HCT116 (cell line): ENCODE measurements around the gene LAMC2. TPM values are rescaled to one million over a fixed set of nuclear protein-coding genes. Genes with fewer than 3 reads are reported as not detected.

Experiments
- ATAC-seq: fragments of 200-7000 bp; cut with Tn5 transposase; 2 replicates; pipeline ENCODE4 v1.9.1; 2020; ENCODE audit warnings: mild to moderate bottlenecking, moderate library complexity
- BruUV-seq: library from RNA; stranded (reverse); fragments of 400-500 nt; replicated peaks from 2 replicates; lab custom pipeline; 2021; lab: Mats Ljungman, UMichigan
- CTCF ChIA-PET: fragments of 300-600 bp; sonication (Branson Sonifier 250); formaldehyde crosslinking; loops from one replicate; lab custom pipeline; 2021; ENCODE audit warnings: antibody characterized with exemption; lab: Charles Lee
- POLR2A ChIA-PET: fragments of 300-600, 350-600 bp; sonication (Branson Sonifier 250); formaldehyde crosslinking; loops from one replicate; lab custom pipeline; 2021; ENCODE audit warnings: antibody characterized with exemption; lab: Charles Lee
- RAD21 ChIA-PET, 2 experiments: fragments of 300-600 bp; sonication (Branson Sonifier 250); formaldehyde crosslinking; loops; one replicate each; lab custom pipeline; 2023; ENCODE audit warnings: low total read pairs in 2 of 2; ENCODE audit not compliant: uncharacterized antibody in 2 of 2, unreplicated experiment in 2 of 2, low non-redundant PET in 1 of 2; lab: Charles Lee
- DNase-seq: peaks from one replicate; pipeline ENCODE4 v3.0.0-alpha.2; 2010; ENCODE audit warnings: low read depth, low spot score
- H2AFZ ChIP-seq: fragments of 200-600 bp; shearing (Covaris generic), sonication (generic); 2 replicates; pipeline ENCODE4 v1.6.1; 2017; ENCODE audit warnings: low read depth, mixed run types, mixed read lengths, antibody characterized with exemption, low read length; ENCODE audit not compliant: poor library complexity, severe bottlenecking
- H3K27ac ChIP-seq: 2 replicates; pipeline ENCODE4 v1.5.1; 2012; ENCODE audit warnings: low read depth, low read length
- H3K27me3 ChIP-seq: fragments of 200-600 bp; sonication (generic); 2 replicates; pipeline ENCODE4 v1.6.1; 2016; ENCODE audit warnings: mixed run types, low read length, mixed read lengths; ENCODE audit not compliant: insufficient read depth
- H3K36me3 ChIP-seq, 2 experiments: fragments of 200-500 bp in 1 of 2; fragments of 200-600 bp in 1 of 2; sonication (Bioruptor generic) in 1 of 2; sonication (generic) in 1 of 2; 2 replicates each; pipeline versions ENCODE4 v1.5.1 to v1.6.1; 2014 to 2016; ENCODE audit warnings: low read length in 2 of 2, inconsistent platforms in 1 of 2, mixed read lengths in 1 of 2, mixed run types in 1 of 2; ENCODE audit not compliant: insufficient read depth in 2 of 2, control insufficient read depth in 1 of 2
- H3K4me1 ChIP-seq, 2 experiments: fragments of 200-600 bp in 1 of 2; sonication (generic) in 1 of 2; 2 replicates each; pipeline versions ENCODE4 v1.5.1 to v1.6.1; 2012 to 2017; ENCODE audit warnings: low read length in 2 of 2, inconsistent platforms in 1 of 2, mild to moderate bottlenecking in 1 of 2, mixed read lengths in 1 of 2, mixed run types in 1 of 2, moderate library complexity in 1 of 2; ENCODE audit not compliant: insufficient read depth in 2 of 2, control insufficient read depth in 1 of 2
- H3K4me2 ChIP-seq: fragments of 200-600 bp; sonication (generic); 2 replicates; pipeline ENCODE4 v1.6.1; 2017; ENCODE audit warnings: mixed run types, low read length, mixed read lengths
- H3K4me3 ChIP-seq, 2 experiments: fragments of 200-600 bp in 1 of 2; sonication (generic) in 1 of 2; replicated peaks in 1 of 2; 2 replicates each; pipeline ENCODE4 v1.5.1; 2011 to 2016; ENCODE audit warnings: low read length in 2 of 2, control low read depth in 1 of 2, low read depth in 1 of 2, mild to moderate bottlenecking in 1 of 2, mixed read lengths in 1 of 2, mixed run types in 1 of 2
- H3K79me2 ChIP-seq: fragments of 200-600 bp; sonication (generic); 2 replicates; pipeline ENCODE4 v1.6.1; 2017; ENCODE audit warnings: mild to moderate bottlenecking, mixed run types, low read length, moderate library complexity, mixed read lengths; ENCODE audit not compliant: insufficient read depth
- H3K9ac ChIP-seq: fragments of 200-600 bp; sonication (generic); 2 replicates; pipeline ENCODE4 v1.6.1; 2016; ENCODE audit warnings: low read length, mixed read lengths
- H3K9me2 ChIP-seq: fragments of 200-600 bp; sonication (generic), shearing (Covaris generic); 2 replicates; pipeline ENCODE4 v1.6.1; 2017; ENCODE audit warnings: mixed run types, mild to moderate bottlenecking, moderate library complexity; ENCODE audit not compliant: insufficient read depth
- H3K9me3 ChIP-seq, 2 experiments: fragments of 200-500 bp in 1 of 2; fragments of 200-600 bp in 1 of 2; sonication (Bioruptor generic) in 1 of 2; sonication (generic) in 1 of 2; 2 replicates each; pipeline ENCODE4 v1.6.1; 2014 to 2017; ENCODE audit warnings: low read length in 2 of 2, mixed read lengths in 2 of 2, inconsistent platforms in 1 of 2, low read depth in 1 of 2, mild to moderate bottlenecking in 1 of 2, mixed run types in 1 of 2, moderate library complexity in 1 of 2; ENCODE audit not compliant: control insufficient read depth in 1 of 2, insufficient read depth in 1 of 2
- H4K20me1 ChIP-seq: fragments of 200-600 bp; sonication (generic), shearing (Covaris generic); 2 replicates; pipeline ENCODE4 v1.6.1; 2017; ENCODE audit warnings: mixed run types, mild to moderate bottlenecking, moderate library complexity; ENCODE audit not compliant: insufficient read depth
- CBX3 ChIP-seq: IDR thresholded peaks from 2 replicates; pipeline ENCODE4 v1.6.1; 2012; ENCODE audit warnings: low read depth
- EGR1 ChIP-seq: IDR thresholded peaks from 2 replicates; pipeline ENCODE4 v1.6.1; 2012; ENCODE audit warnings: low read depth
- FOSL1 ChIP-seq: IDR thresholded peaks from 2 replicates; pipeline ENCODE4 v1.6.1; 2012; ENCODE audit warnings: low read depth
- SP1 ChIP-seq: IDR thresholded peaks from 2 replicates; pipeline ENCODE4 v1.6.1; 2012; ENCODE audit warnings: low read depth
- TCF7L2 ChIP-seq: IDR thresholded peaks from 2 replicates; pipeline ENCODE4 v1.7.0; 2011; ENCODE audit warnings: borderline replicate concordance, inconsistent platforms; ENCODE audit not compliant: insufficient read depth, insufficient read length; ENCODE audit errors: extremely low read depth
- YY1 ChIP-seq: IDR thresholded peaks from 2 replicates; pipeline ENCODE4 v1.6.1; 2011; ENCODE audit warnings: low read length, low read depth, moderate library complexity, mild to moderate bottlenecking; ENCODE audit not compliant: insufficient replicate concordance; ENCODE audit errors: extremely low read depth
- ZBTB33 ChIP-seq: IDR thresholded peaks from 2 replicates; pipeline ENCODE4 v1.6.1; 2011; ENCODE audit warnings: mild to moderate bottlenecking, low read length, moderate library complexity; ENCODE audit not compliant: insufficient replicate concordance; ENCODE audit errors: extremely low read depth
- ZFX ChIP-seq: fragments of 450-650 bp; IDR thresholded peaks from 2 replicates; pipeline ENCODE4 v1.6.1; 2017
- intact Hi-C: fragments of 100-400 bp; cut with micrococcal nuclease; formaldehyde crosslinking; loops from 2 replicates; pipeline ENCODE4 v1.10.0; 2022
- total RNA-seq: library from RNA; stranded (reverse); gene quantifications from one replicate; pipeline ENCODE4 v1.2.1, GENCODE V29; 2021; ENCODE audit not compliant: unreplicated experiment
- TF ChIP-seq, protein P1 (sequence below), 3 experiments: fragments of 200-600 bp in 1 of 3; sonication (generic) in 1 of 3; IDR thresholded peaks in 2 of 3; conservative IDR thresholded peaks in 1 of 3; 2 replicates each; pipeline ENCODE4 v1.5.1; 2012 to 2017; ENCODE audit warnings: low read depth in 2 of 3, low read length in 2 of 3, antibody characterized with exemption in 1 of 3, borderline replicate concordance in 1 of 3, control low read depth in 1 of 3, mild to moderate bottlenecking in 1 of 3, mixed read lengths in 1 of 3, mixed run types in 1 of 3, moderate library complexity in 1 of 3; ENCODE audit not compliant: insufficient read depth in 1 of 3

The LAMC2 gene
- total RNA-seq, 1 experiment from 2014 or later, result 22.2 TPM

DNA sequence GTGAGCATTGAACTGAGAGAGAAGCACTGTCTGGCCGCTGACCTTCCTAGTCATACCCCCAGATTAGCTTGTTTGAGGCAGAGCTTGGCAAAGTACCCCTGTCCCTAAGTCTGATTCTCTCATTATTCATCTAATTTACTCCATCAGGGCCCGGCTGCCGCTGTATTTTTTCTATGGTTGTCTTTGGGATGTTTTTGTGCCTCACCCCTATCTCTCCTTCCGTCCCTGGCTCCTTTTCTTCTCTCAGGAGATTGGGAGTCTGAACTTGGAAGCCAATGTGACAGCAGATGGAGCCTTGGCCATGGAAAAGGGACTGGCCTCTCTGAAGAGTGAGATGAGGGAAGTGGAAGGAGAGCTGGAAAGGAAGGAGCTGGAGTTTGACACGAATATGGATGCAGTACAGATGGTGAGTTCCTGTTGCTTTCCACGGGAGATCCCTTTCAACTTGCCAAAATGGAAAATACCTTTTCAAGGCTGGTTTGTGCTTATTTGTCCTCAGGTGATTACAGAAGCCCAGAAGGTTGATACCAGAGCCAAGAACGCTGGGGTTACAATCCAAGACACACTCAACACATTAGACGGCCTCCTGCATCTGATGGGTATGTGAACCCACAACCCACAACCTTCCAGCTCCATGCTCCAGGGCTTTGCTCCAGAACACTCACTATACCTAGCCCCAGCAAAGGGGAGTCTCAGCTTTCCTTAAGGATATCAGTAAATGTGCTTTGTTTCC lies 53.9 kb downstream of the LAMC2 start:
- Histone ChIP-seq H3K4me2 (no peak overlapping the region), H3K27ac (no peak overlapping the region), H3K9me2 (no peaks in the 10 kb centered on the region), H3K4me3 (no peak overlapping the region), H3K9me3 (no peaks in the 10 kb centered on the region), H4K20me1 (no peaks in the 10 kb centered on the region), H3K4me1 (peaks cover 7 to 12% of the 10 kb centered on the region in 2 experiments), H3K79me2 (no peaks in the 10 kb centered on the region), H3K9ac (no peak overlapping the region), H3K27me3 (no peaks in the 10 kb centered on the region), H2AFZ (no peak overlapping the region), H3K36me3 (no peaks in the 10 kb centered on the region)
- no peak for TF ChIP-seq YY1
- intact Hi-C loops, result no loop called here
- ATAC-seq (no peak), DNase-seq (no peak)
- CTCF ChIA-PET, result no interaction called here
- no TSS peak for BruUV-seq
- RAD21 ChIA-PET, result no interaction called here
- POLR2A ChIA-PET, result no interaction called here

DNA sequence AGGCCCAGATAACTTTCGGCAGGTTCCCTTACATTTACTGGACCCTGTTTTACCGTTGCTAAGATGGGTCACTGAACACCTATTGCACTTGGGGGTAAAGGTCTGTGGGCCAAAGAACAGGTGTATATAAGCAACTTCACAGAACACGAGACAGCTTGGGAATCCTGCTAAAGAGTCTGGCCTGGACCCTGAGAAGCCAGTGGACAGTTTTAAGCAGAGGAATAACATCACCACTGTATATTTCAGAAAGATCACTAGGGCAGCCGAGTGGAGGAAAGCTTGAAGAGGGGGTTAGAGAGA lies 54.4 kb downstream of the LAMC2 start:
- POLR2A ChIA-PET, result no interaction called here

More for the DNA sequence above, 54.4 kb downstream of the LAMC2 start:
- Histone ChIP-seq H3K4me2 (no peak overlapping the region), H3K4me3 (no peak overlapping the region), H3K27me3 (no peaks in the 10 kb centered on the region), H3K36me3 (no peaks in the 10 kb centered on the region), H3K9me3 (no peaks in the 10 kb centered on the region), H4K20me1 (no peaks in the 10 kb centered on the region), H3K79me2 (no peaks in the 10 kb centered on the region), H3K9ac (no peak overlapping the region), H2AFZ (no peak overlapping the region), H3K4me1 (peaks cover 2 to 8% of the 10 kb centered on the region in 2 experiments), H3K27ac (no peak overlapping the region), H3K9me2 (no peaks in the 10 kb centered on the region)
- no peak for ATAC-seq
- no TSS peak for BruUV-seq
- ChIA-PET RAD21 (no interaction called here), CTCF (no interaction called here)
- intact Hi-C loops, result no loop called here
- no peak for DNase-seq
- TF ChIP-seq ZBTB33 (no peak), FOSL1 (no peak), SP1 (no peak), TCF7L2 (no peak), ZFX (no peak), EGR1 (no peak), CBX3 (no peak)
- TF ChIP-seq, protein P1, sequence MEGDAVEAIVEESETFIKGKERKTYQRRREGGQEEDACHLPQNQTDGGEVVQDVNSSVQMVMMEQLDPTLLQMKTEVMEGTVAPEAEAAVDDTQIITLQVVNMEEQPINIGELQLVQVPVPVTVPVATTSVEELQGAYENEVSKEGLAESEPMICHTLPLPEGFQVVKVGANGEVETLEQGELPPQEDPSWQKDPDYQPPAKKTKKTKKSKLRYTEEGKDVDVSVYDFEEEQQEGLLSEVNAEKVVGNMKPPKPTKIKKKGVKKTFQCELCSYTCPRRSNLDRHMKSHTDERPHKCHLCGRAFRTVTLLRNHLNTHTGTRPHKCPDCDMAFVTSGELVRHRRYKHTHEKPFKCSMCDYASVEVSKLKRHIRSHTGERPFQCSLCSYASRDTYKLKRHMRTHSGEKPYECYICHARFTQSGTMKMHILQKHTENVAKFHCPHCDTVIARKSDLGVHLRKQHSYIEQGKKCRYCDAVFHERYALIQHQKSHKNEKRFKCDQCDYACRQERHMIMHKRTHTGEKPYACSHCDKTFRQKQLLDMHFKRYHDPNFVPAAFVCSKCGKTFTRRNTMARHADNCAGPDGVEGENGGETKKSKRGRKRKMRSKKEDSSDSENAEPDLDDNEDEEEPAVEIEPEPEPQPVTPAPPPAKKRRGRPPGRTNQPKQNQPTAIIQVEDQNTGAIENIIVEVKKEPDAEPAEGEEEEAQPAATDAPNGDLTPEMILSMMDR (IDR thresholded peaks at IDR 0.05 in 2 of 3, conservative IDR thresholded peaks at IDR 0.05 in 1 of 3; ENCODE audit: borderline replicate concordance in 1 of 3, insufficient read depth in 1 of 3, low read depth in 2 of 3, low read length in 2 of 3), result no peak
